ENCODE results near the gene MITF. TPM values are rescaled to one million over a fixed set of nuclear protein-coding genes. Genes with fewer than 3 reads are reported as not detected.

The MITF gene
- total RNA-seq, 1 donor from 2014 or later = 43.8 TPM

DNA sequence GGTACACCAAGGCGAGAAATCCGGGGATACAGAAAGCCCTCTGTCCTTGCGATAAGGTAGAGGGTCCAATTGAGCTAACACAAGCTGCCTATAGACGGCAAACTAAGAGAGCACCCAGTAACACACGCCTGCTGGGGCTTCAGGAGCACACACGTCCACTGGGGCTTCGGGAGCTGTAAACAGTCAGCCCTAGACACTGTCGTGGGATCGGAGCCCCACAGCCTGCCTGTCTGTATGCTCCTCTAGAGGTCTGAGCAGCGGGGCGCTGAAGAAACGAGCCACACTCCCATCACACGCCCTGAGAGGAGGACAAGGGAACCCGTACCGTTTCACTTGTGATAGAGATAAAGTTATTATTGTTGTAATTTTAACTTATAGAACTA lies 260.8 kb downstream of the MITF start:
- no peak for DNase-seq (ENCODE audit: low spot score)

DNA sequence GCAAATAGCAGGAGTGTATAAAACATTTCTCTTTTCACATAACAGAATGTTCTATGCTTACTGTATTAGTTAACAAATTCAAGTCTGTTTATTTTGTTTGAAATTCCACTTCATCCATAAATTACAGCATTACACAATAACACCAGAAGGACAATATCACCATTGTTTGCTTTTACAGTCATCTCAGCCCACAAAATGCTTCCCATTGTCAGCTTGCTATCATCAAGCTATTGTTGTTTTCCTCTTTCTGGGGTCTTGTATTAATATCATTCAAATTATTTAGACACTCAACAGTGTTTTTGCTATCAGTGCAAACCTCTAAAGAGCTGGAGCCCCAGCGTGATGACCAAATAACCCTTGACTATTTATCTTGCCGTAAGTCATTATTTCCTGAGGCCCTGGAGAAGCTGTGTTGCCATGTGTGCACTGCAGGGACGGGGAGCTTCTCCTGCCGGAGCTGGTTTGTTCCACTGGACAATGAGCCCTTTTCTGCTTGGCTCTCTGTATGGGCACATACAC lies 261.4 kb downstream of the MITF start:
- DNase-seq (ENCODE audit: low spot score) = no peak

- DNase-seq (ENCODE audit: low spot score) = no peak
These were observed 263.9 kb downstream of the MITF start for GRCh38 chr3:70003119-70003518.

GRCh38 chr3:70006089-70006488 lies 266.8 kb downstream of the MITF start:
- no peak for DNase-seq (ENCODE audit: low spot score)

DNA sequence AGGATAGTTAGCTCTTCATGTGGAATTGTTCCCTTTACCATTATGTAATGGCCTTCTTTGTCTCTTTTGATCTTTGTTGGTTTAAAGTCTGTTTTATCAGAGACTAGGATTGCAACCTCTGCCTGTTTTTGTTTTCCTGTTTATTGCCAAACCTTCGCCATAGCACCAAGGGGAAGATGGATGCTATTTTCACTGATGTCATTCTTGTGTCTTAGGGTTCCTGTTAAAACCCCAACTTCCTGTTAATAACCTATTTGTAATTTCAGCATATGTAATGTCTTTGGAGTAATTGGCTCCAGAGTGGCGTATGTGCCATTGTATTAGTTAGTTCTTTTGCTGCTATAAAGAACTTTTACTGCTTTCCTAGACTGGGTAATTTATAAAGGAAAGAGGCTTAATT lies 271.1 kb downstream of the MITF start:
- no peak for DNase-seq (ENCODE audit: low spot score)

- no peak for DNase-seq (ENCODE audit: low spot score)
These were observed 272.3 kb downstream of the MITF start for GRCh38 chr3:70011582-70011981.
